ENCODE results near the gene HSH2D.

The HSH2D gene

DNA sequence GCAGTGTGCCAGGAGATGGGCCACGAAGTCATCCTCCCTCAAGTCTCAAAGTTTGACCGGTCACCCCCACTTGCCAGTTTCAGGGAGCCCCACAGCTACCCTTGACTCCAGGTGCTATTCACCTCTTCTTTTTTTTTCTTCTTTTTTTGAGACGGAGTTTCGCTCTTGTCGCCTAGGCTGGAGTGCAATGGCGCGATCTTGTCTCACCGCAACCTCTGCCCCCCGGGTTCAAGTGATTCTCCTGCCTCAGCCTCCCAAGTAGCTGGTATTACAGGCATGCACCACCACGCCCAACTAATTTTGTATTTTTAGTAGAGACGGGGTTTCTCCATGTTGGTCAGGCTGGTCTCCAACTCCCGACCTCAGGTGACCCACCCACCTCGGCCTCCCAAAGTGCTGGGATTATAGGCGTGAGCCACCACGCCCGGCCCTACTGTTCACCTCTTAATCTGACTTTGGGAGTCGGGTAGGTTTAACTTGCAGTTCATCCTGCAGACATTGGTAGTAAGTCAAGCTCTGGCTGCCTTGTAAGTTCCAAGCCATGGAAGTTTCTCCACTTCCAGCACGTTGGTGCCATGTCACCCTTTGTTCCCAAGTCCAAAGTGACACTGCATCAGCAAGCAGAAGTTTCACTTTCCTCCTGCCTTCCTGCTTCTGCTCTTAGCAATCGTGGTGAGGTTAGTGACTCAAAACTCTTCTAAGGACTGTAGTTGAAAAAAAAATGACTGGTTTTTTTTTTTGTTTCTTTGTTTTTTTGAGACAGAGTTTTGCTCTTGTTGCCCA, 24.2 kb upstream of the HSH2D start:
- peak in 1 of 4 experiments; percentile 11 for DNase-seq (ENCODE audit: low read depth in 4 of 4, low spot score in 1 of 4)

DNA sequence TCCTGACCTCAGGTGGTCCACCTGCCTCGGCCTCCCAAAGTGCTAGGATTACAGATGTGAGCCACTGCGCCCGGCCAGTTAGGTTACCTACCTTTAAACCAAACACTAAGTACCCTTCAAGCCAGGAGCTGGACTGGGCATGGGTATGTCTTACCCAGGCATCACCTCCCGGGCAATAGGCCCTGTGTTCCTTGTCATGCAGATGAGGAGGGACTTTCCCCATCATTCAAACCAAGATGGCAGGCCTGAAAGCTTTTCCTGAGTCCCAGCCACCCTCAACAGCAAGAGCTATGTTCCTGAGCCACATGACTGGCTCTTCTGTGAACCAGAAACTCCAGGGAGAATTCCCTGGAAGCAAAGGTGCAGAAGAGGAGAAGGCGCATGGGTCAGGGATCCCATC, 22.3 kb upstream of the HSH2D start:
- DNase-seq (ENCODE audit: low read depth in 4 of 4, low spot score in 1 of 4) = no peak

DNA sequence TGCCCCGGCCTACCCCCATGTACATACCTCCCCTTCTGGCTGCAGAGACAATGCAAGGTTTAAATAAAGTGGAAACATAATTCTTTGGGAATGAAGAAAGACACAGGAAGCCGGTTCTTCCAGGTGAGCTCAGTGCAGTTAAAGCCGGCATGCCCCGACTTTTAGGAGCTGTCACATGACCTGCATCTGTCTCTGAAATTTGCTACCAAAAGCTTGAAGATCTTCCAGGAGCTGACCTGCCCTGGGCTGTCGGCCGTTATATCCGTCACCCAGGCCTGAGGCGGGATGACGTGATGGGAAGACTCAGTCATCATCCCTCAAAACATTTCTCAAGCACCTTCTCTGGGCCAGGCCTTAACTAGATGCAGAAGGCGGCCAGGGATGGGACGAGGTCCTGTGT, 21.5 kb upstream of the HSH2D start:
- DNase-seq (ENCODE audit: low read depth in 4 of 4, low spot score in 1 of 4) = no peak

DNA sequence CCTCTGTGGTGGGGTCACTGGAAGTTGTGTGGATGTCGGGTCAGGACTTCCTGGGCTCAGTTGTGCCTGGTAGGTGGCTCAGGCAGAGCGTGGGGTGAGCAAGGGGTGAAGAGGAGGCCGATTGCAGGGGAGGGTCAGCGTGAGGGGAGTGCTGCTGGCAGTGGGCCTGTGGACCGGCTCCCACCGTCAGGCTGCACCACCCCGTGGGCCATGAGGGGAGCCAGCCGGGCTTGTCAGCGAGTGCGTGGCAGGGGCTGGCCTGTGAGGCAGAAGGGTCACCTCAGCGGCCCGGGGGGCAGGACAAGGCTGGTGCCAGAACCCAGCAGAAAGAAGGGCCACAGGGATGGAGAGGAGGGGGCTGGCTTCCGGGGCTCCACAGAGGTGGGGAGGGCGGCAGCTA, 18.5 kb upstream of the HSH2D start:
- no peak for DNase-seq (ENCODE audit: low read depth in 4 of 4, low spot score in 1 of 4)

DNA sequence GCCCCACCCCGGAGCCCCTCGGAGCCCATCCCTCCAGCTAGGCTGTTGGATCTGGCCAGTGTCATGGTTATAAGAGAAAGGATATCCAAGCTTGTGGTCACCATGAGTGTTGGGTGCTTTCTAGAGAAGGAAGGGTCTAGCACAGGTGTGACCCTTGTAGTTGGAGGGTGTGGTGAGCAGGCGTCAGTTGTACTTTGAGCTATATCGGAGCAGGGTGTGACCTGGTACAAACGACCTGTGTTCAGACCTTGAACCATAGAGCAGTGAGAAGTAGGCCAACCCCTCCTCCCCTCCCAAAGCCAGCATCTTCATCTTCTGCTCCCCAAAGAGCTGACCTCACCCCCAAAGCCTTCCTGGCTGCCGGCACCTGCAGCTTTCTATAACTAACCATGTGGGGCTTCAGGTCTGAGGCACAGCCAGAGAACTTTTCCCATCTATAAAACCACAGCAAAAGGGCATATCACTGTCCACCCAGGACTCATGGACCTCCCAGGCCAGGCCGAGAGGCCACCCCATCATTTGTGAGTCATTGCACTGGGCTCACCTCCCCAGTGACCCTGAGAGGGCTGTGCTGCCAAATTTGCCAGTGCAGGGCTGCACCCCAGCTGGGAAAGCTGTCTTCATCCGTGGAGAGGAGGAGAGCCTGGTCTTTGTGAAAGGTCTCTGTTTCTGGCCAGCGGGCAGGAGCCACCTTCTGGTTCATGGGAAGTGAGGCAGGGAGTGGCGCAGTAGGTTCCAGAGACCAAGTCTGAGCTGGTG, 17.6 kb upstream of the HSH2D start:
- no peak for DNase-seq (ENCODE audit: low read depth in 4 of 4, low spot score in 1 of 4)

DNA sequence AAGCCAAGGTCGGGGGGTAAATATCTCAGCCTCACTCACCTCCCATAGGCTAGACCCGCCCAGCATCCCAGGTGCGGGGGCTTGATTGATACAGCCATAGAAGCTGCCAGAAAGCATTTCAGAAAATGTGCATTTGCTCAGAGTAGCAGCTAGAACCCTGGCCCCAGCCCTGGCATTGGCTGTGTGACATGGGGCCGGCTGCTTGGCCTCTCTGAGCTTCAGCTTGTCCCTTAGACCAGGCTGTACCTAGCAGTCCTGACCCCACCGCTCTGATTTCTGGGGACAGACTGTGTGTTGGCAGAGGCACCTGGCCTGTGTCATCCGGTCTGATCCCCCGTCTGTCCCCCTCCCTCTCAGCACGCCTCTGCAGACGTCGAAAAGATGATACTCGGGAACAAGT, 16.4 kb upstream of the HSH2D start:
- DNase-seq (ENCODE audit: low read depth in 4 of 4, low spot score in 1 of 4) = no peak

DNA sequence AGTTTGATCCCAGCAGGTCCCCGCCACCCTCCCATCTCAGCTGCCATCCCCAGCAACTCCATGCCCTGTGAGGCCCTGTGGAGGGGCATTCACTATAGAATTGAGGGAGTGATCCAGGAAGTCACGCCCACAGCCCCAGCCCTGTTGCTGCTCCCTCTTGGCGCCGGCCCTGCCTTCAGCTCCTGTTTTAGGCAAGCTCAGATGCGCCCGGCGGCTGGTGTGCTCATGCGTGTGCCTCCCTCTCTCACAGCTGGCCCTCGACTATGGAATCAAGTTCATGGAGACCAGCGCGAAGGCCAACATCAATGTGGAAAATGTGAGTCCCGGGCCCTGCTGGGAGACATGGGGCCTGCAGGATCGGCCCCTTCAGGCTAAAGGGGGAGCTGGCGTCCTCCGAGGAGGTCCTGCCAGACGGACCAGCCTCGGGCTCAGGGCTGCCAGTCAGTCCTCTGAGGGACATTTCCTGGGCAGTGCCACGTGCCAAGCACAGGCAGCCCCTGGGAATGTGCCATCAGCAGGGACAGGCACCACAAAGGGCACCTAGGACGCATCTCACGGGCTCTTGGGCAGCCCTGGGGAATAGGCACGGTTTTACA, 15.6 kb upstream of the HSH2D start:
- no peak for DNase-seq (ENCODE audit: low read depth in 4 of 4, low spot score in 1 of 4)

DNA sequence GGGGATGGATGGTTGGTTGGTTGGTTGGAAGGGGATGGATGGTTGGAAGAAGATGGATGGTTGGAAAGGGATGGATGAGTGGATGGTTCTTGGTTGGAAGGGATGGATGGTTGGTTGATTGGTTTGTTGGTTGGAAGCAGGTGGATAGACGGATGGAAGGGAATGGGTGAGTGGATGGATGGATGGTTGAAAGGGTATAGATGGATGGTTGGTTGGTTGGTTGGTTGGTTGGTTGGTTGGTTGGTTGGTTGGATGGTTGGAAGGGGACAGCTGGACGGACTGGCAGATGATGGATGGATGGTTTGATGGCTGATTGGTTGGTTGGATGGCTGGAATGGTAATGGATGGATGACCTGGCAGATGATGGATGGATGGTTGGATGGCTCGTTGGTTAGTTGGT, 11.8 kb upstream of the HSH2D start:
- no peak for DNase-seq (ENCODE audit: low read depth in 4 of 4, low spot score in 1 of 4)

DNA sequence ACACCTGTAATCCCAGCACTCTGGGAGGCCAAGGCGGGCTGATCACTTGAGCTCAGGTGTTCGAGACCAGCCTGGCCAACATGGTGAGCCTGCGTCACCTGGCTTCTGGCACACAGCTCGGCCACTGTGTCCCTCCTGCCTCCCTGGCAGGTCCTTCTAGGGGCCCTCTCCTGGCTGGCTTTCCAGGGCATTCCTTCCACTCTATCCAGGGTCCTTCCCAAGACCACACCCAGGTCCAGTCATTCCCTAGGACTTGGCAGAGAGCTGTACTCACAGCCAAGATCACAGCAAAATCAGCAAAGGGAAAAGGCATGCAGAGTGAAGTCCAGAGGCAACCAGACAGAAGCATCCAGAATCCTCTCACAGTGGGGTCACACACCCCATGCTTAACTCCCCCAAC, 9.7 kb upstream of the HSH2D start:
- DNase-seq (ENCODE audit: low read depth in 4 of 4, low spot score in 1 of 4) = no peak

DNA sequence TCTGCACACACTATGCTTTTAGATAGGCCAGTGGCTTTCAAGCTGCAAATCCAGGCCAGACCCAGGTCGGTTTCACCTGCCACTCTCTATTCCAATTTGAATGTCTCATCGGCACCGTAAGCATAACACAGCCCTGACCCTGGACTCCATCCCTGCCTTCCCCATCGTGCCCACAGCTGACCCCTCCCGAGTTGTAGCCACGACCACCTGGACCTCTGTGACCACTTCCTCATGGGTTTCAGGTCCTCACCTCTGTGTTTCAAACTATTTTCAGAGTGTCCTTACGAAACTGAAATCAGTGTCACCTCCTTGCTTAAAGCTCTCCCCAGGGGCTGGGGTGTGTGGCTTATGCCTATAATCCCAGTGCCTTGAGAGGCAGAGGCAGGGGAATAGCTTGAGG, 9.0 kb upstream of the HSH2D start:
- DNase-seq (ENCODE audit: low read depth in 4 of 4, low spot score in 1 of 4) = no peak

DNA sequence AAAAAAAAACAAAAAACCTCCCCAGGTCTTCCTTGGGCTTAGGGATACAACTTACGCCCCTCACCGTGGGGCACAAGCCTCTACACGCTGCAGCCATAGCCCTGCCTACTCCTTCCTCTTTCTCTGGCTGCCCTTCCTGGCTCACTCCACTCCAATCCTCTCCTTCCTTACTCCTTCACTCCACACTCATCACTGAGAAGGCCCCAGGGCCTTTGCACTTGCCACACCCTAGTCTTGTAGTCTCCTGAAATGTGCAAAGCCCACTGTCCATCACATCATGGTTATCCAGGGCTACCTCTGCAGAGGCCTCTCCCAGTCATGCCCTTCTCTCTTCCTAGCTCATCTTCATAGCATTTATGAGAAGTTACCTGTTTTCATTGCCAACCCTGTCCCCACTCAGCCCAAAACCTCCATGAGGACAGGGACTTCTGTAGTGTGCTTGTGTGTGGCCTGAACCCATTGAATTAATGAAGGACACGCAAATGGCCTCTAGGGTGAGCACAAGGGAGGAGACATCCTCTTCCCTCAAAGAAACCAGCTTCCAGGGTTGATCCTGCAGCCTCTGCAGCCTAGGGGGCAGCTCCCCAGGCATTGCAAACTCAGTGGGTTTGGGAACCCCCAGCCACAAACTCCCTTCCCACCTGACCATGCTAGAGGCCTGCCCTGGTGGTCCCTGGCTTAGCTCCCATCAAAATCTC, 7.9 kb upstream of the HSH2D start:
- DNase-seq (ENCODE audit: low read depth in 4 of 4, low spot score in 1 of 4) = no peak

DNA sequence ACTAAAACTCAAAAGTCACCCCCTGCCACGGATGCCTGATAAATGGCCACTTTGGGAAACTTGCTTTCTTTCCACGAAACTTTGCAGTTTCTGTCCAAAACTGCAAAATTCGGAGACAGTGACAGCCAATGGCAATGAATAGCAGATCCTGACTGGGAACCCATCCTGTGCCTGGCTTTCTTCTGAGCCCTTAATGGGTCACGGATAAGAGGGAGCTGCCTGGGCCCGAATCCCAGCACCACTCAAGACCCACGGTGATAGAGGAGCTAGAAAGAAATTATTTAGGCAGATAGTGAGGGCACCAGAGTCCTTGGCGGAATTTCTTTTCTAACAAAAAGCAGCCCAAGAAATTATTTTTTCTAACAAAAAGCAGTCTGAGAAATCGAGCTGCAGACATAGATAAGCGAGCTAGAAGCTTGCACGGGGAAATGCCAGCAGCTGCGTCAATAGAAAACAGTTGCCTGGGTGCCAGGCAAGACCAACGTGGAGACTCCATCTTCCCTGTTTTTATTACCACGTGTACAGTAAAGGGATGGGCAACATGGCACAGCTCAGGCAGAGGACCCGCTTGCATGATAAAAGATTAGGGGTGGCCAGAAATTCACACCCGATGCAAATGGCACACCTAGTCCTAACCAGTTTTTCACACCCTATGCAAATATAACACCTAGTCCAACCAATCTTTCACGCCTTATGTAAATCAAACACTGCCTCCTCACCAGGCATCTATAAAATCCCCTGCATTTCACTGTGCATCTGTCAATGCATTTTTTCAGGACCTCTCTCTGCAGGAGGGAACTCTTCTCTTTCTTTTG, 7.1 kb upstream of the HSH2D start:
- no peak for DNase-seq (ENCODE audit: low read depth in 4 of 4, low spot score in 1 of 4)

DNA sequence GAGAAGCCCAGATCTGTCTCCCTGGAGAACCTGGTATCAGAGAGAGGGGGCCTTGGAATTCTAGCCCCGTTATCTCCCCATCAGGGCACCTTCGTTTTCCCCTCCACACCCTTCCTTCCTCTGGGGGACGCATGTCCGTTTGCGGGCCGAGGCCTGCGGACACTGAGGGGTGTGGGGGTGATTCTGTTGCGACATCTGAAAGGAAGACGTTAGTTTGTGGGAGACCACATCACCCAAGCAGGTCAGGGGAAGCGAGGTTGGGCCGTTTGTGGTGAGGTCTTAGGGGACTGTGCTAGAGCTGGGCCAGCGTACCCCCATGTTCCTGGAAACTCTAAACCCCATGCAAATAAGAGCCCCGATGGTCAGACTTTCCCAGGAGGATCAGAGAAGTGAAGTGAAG, 3.7 kb upstream of the HSH2D start:
- no peak for DNase-seq (ENCODE audit: low read depth in 4 of 4, low spot score in 1 of 4)

DNA sequence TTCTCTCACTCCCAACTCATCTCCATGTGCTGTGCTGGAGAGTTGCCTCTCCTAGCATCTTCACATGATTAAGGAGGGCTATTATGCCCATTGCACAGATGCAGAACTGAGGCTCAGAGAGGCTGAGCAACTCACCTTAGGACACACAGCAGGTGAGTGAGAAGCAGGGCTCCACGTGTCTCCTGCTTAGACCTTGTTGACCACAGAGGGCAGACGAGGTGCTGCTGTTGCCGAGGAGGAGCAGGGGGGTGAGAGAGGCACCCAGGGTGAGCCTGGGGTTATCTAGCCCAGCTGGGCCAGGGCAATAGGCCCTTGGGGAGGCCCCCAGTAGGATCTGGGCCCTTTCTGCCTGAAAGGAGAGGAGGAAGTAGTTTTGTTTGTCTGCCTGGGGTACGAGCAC, 2.4 kb upstream of the HSH2D start:
- no peak for DNase-seq (ENCODE audit: low read depth in 4 of 4, low spot score in 1 of 4)

DNA sequence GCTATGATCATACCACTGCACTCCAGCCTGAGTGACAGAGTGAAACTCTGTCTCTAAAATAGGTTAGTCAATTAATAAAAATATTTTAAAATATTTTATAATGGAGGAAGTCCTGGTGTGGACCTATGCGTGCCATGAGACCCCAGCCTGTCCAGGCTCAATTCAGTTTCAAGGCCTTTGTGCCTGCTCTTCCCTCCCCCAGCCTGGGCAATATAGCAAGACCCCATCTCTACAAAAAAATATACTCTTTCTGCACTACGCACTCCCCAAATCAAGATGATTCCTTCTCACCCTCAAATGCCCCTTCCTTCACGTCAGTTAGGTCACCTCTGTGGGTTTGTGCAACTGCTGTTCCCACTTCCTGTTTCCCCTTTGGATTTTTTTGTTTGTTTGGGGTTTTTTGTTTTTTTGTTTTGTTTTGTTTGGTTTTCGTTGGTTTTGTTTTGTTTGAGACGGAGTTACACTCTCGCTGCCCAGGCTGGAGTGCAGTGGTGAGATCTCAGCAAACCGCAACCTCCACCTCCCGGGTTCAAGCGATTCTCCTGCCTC, 1.4 kb upstream of the HSH2D start:
- no peak for DNase-seq (ENCODE audit: low read depth in 4 of 4, low spot score in 1 of 4)

DNA sequence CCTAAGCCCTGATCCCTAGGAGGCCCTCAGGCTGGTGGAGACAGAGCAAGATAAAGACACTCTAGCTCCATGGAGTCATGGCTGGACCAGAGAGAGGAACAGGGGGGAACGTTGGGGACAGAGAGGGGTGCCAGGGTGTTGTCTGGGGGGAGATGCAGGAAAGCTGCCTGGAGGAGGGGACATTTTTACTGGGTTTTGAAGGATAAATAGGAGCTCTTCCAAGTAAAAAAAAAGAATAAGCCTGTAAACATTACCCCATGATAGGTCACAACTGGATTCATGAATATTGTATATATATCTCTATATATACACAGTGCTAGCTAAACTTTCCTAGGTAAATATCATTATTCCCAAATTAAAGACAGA, 714 bp downstream of the HSH2D start:
- DNase-seq (ENCODE audit: low read depth in 4 of 4, low spot score in 1 of 4) = no peak

DNA sequence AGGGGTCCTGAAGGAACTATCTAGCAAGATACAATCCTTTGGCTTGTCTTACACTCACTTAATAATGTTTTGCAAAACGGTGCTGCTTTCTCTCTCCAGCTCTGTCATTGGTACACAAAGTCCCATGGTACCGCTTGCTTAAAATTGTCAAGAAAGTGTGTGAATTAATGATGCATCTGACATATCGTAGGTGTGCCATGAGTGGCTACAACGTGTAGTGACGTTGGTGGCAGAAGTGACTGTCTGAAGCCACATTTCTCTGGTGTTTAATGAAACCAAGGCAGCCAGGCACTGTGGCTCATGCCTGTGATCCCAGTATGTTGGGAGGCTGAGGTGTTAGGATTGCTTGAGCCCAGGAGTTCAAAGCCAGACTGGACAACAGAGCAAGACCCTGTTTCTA, 2.6 kb downstream of the HSH2D start:
- no peak for DNase-seq (ENCODE audit: low read depth in 4 of 4, low spot score in 1 of 4)

DNA sequence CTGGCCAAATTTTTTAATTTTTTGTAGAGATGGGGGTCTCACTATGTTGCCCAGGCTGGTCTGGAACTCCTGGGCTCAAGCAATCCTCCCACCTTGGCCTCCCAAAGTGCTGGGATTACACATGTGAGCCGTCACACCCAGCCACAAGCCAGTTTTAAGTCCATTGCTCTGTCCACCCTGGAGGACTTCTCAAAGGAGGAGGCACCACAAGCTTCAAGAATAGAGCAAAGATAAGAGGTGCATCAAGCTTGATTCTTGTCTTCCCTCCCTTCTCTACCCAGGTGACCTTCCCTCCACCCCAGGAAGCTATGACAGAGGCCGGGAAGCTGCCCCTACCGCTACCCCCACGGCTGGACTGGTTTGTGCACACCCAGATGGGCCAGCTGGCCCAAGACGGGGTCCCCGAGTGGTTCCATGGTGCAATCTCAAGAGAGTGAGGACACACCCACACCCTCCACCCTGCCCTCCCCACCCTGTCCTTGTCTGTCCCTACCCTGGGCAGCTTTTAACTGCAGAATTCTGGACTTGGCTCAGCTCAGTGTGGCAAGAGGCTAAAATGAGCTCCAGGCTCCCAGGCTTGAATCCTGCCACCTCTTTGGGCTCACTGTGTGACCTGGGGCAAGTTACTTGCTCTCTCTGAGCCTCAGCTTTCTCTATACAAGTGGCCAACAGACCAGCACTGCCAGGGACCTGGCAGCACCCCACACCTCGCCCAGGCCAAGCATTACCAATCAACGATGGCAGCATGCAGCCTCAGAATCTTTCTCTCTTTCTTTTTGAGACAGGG, 5.2 kb downstream of the HSH2D start:
- DNase-seq (ENCODE audit: low read depth in 4 of 4, low spot score in 1 of 4) = no peak

DNA sequence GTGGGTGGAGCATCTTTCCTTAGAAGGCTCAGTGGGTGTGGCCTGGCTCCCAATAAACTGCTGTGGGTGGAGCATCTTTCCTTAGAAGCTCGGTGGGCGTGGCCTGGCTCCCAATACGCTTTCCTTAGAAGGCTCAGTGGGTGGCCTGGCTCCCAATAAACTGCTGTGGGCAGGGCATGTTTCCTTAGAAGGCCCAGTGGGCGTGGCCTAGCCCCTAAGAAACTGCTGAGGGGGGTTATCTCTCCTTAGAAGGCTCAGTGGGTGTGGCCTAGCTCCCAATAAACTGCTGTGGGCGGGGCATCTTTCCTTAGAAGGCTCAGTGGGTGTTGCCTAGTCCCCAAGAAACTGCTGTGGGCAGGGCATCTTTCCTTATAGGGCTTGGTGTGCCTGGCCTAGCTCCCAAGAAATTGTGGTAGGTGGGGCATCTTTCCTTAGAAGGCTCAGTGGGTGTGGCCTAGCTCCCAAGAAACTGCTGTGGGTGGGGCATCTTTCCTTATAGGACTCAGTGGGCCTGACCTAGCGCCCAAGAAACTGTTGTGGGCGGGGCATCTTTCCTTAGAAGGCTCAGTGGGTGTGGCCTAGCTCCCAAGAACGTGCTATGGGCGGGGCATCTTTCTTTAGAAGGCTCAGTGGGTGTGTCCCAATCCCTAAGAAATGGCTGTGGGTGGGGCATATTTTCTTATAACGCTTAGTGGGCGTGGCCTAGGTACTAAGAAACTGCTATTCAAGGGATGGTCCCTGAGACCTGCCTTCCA, 10.3 kb downstream of the HSH2D start:
- no peak for DNase-seq (ENCODE audit: low read depth in 4 of 4, low spot score in 1 of 4)

Measured in stimulated activated CD4-positive, alpha-beta T cell treated with anti-CD3 and anti-CD28 coated beads, Interleukin-1b, Interleukin-23, amount 100 ng/mL, for 24 hours (primary cell).